AG09309 (cell line): Measurements from ENCODE around the gene ILF3.

Source experiments
- DNase-seq: peaks from one replicate; pipeline ENCODE4 v3.0.0-alpha.2; 2010; ENCODE audit warnings: low read depth
- H3K4me3 ChIP-seq: 2 replicates; pipeline ENCODE4 v1.5.1; 2011; ENCODE audit warnings: mild to moderate bottlenecking, low read depth, low read length, moderate library complexity; ENCODE audit not compliant: control insufficient read depth
- TF ChIP-seq, protein P1 (sequence below): IDR thresholded peaks from 2 replicates; pipeline ENCODE4 v1.5.1; 2011; ENCODE audit warnings: mild to moderate bottlenecking, low read depth, low read length, inconsistent platforms; ENCODE audit not compliant: insufficient read depth, control insufficient read depth; ENCODE audit errors: missing control alignments

Gene ILF3

DNA sequence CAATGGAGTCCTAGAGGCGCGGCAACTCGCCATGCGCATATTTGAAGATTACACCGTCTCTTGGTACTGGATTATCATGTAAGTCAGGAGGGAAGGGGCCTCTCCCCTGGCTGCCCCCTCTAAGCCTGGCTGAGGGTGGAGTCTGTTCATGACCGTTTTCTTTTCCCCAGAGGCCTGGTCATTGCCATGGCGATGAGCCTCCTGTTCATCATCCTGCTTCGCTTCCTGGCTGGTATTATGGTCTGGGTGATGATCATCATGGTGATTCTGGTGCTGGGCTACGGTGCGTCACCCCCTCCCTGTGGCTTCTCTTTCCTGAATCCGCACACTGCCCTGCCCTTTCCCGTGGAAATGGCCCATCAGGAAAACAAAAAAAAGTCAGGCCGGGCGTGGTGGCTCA, 22.3 kb upstream of the ILF3 start:
- DNase-seq, result no peak
- no peak overlapping the region for H3K4me3 ChIP-seq
- TF ChIP-seq, protein P1, sequence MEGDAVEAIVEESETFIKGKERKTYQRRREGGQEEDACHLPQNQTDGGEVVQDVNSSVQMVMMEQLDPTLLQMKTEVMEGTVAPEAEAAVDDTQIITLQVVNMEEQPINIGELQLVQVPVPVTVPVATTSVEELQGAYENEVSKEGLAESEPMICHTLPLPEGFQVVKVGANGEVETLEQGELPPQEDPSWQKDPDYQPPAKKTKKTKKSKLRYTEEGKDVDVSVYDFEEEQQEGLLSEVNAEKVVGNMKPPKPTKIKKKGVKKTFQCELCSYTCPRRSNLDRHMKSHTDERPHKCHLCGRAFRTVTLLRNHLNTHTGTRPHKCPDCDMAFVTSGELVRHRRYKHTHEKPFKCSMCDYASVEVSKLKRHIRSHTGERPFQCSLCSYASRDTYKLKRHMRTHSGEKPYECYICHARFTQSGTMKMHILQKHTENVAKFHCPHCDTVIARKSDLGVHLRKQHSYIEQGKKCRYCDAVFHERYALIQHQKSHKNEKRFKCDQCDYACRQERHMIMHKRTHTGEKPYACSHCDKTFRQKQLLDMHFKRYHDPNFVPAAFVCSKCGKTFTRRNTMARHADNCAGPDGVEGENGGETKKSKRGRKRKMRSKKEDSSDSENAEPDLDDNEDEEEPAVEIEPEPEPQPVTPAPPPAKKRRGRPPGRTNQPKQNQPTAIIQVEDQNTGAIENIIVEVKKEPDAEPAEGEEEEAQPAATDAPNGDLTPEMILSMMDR, result no peak

DNA sequence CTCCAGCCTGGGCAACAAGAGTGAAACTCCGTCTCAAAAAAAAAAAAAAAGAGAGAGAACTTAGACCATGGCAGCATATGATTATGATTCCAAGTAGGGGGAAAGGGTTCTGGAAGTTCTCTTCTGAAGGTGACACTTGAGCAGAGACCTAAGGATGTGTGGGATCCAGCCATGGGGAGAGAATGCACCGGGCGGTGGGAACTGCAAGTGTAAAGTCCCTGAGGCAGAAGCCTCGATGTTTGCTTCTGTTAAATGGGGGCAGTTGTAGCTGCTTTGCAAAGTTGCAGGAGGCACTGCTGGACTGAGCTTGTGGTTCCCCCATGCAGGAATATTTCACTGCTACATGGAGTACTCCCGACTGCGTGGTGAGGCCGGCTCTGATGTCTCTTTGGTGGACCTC, 19.7 kb upstream of the ILF3 start:
- H3K4me3 ChIP-seq, result no peak overlapping the region
- TF ChIP-seq, protein P1, result no peak
- no peak for DNase-seq

DNA sequence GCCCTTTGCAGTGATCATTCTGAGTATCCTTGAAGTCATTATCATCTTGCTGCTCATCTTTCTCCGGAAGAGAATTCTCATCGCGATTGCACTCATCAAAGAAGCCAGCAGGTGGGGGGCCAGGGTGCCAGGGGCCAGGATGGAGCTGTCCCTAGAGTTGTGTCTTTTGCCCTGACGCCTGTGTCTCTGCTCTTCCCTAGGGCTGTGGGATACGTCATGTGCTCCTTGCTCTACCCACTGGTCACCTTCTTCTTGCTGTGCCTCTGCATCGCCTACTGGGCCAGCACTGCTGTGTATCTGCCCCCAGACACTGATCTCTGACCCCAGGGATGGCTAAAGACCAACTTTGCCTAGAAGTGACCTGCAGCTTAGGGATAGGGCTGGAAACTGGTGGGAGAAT, 19.2 kb upstream of the ILF3 start:
- no peak overlapping the region for H3K4me3 ChIP-seq
- DNase-seq, result no peak
- TF ChIP-seq, protein P1, result no peak

DNA sequence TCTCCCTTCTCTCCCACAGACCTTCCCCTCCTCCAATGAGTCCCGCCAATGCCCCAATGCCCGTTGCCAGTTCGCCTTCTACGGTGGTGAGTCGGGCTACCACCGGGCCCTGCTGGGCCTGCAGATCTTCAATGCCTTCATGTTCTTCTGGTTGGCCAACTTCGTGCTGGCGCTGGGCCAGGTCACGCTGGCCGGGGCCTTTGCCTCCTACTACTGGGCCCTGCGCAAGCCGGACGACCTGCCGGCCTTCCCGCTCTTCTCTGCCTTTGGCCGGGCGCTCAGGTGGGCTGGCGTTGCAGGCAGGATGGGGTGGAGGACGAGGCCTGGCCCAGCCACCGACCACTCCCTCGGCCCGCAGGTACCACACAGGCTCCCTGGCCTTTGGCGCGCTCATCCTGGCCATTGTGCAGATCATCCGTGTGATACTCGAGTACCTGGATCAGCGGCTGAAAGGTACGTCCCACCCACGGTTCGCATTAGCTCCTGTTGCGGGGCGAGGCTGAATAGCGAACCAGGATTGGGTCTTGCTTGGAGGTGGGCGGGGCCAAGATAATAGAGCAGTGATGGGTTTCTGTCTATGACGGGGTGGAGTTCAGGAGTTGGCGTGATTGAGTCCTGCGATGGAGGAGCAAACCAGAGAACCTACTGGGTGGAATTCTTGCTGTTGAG, 17.7 kb upstream of the ILF3 start:
- TF ChIP-seq, protein P1, result no peak
- no peak for DNase-seq
- H3K4me3 ChIP-seq, result no peak overlapping the region

DNA sequence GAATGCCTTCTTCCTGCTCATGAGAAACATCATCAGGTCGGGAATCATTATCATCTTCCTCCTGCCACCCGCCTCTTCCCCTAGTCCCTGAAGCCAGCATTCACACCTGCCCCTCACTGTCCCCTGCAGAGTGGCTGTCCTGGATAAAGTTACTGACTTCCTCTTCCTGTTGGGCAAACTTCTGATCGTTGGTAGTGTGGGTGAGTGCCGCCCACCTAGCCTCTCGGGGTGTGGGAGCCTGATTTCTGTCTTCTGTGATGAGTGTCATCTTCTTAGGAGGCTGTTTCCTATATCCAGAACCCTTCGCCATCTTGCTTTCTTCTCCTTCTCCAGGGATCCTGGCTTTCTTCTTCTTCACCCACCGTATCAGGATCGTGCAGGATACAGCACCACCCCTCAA, 16.3 kb upstream of the ILF3 start:
- TF ChIP-seq, protein P1, result no peak
- H3K4me3 ChIP-seq, result no peak overlapping the region
- DNase-seq, result no peak

DNA sequence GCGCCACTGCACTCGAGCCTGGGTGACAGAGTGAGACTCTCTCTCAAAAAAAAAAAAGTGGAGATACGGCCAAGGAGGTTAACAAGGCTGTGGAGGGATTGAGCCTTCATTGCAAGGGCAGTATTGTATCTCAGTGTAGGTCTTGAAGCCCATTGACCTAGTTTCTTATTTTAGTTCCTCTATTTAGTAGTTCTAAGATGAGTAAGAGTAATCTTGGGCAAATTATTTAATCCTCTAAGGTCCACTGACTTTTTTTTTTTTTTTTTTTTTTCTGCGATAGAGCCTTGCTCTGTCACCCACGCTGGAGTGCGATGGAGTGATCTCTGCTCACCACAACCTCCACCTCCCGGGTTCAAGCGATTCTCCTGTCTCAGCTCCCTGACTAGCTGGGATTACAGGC, 14.3 kb upstream of the ILF3 start:
- TF ChIP-seq, protein P1, result no peak
- no peak overlapping the region for H3K4me3 ChIP-seq
- no peak for DNase-seq
